Activated B cell treated with CpG ODN at 0.5 μM for 24 hours (primary cell): ENCODE results near the gene SLC30A5. TPM values are rescaled to one million over a fixed set of nuclear protein-coding genes. Genes with fewer than 3 reads are reported as not detected.

Source experiments
- ATAC-seq: fragments of 200-7000 bp; cut with Tn5 transposase; one replicate; pipeline ENCODE4 v1.10.0; 2021; ENCODE audit warnings: low read depth, mild to moderate bottlenecking, moderate library complexity
- CTCF ChIA-PET: fragments of 350-600 bp; sonication (Branson Sonifier 250); formaldehyde crosslinking; loops from one replicate; lab custom pipeline; 2021; ENCODE audit warnings: antibody characterized with exemption; lab: Charles Lee
- POLR2A ChIA-PET: fragments of 350-600 bp; sonication (Branson Sonifier 250); formaldehyde crosslinking; loops from one replicate; lab custom pipeline; 2021; ENCODE audit warnings: antibody characterized with exemption; lab: Charles Lee
- DNase-seq: peaks from one replicate; pipeline ENCODE4 v3.0.0; 2022
- H3K27ac Mint-ChIP-seq: one replicate; pipeline ENCODE4 v1.8.0; 2020; ENCODE audit warnings: mixed read lengths
- H3K27me3 Mint-ChIP-seq: one replicate; pipeline ENCODE4 v1.8.0; 2021; ENCODE audit warnings: mixed read lengths
- H3K36me3 Mint-ChIP-seq: one replicate; pipeline ENCODE4 v1.8.0; 2021; ENCODE audit warnings: low read depth, mixed read lengths
- H3K4me1 Mint-ChIP-seq: one replicate; pipeline ENCODE4 v1.8.0; 2021; ENCODE audit warnings: mixed read lengths
- H3K4me3 Mint-ChIP-seq: one replicate; pipeline ENCODE4 v1.8.0; 2020; ENCODE audit warnings: mild to moderate bottlenecking, mixed read lengths
- H3K9me3 Mint-ChIP-seq: one replicate; pipeline ENCODE4 v1.8.0; 2020; ENCODE audit warnings: mixed read lengths
- intact Hi-C: fragments of 100-400 bp; cut with micrococcal nuclease; formaldehyde crosslinking; loops from one replicate; pipeline ENCODE4 v1.15.1; 2024
- total RNA-seq: library from RNA; stranded (reverse); gene quantifications from 2 replicates; pipeline ENCODE4 v1.2.3, GENCODE V29; 2022
- TF ChIP-seq, protein P1 (sequence below): fragments of 200-600 bp; IDR thresholded peaks from one replicate; pipeline ENCODE4 v1.8.0; 2022; ENCODE audit warnings: antibody characterized with exemption, mild to moderate bottlenecking

The SLC30A5 gene
- total RNA-seq, 1 donor from 2014 or later = 23.2 TPM

DNA sequence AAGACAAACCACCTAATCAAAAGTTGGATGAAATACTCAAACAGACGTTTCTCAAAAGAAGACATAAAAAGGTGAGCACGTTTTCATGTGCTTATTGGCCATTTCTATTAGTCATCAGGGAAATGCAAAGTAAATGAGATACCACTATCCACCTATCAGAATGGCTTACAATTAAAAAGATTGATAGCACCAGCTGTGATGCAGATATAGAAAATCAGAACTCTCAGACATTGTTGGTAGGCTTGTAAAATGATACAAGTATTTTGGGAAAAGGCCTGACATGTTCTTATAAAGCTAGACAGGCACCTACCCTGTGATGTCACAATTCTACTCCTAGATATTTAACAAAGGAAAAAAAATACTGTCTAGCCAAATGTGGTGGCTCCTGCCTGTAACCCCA, 44.0 kb upstream of the SLC30A5 start:
- ATAC-seq (no peak), DNase-seq (no peak)
- H3K27me3 Mint-ChIP-seq = no peaks in the 10 kb centered on the region
- POLR2A ChIA-PET = interaction anchor here (0.6 kb wide), 1 partner anchor 46 kb away, joined by 4 read pairs; no protein-coding TSS in a partner anchor
- no peak overlapping the region for H3K4me3 Mint-ChIP-seq
- no peaks in the 10 kb centered on the region for H3K9me3 Mint-ChIP-seq
- H3K36me3 Mint-ChIP-seq = no peaks in the 10 kb centered on the region
- intact Hi-C loops = no loop called here
- TF ChIP-seq, protein P1, sequence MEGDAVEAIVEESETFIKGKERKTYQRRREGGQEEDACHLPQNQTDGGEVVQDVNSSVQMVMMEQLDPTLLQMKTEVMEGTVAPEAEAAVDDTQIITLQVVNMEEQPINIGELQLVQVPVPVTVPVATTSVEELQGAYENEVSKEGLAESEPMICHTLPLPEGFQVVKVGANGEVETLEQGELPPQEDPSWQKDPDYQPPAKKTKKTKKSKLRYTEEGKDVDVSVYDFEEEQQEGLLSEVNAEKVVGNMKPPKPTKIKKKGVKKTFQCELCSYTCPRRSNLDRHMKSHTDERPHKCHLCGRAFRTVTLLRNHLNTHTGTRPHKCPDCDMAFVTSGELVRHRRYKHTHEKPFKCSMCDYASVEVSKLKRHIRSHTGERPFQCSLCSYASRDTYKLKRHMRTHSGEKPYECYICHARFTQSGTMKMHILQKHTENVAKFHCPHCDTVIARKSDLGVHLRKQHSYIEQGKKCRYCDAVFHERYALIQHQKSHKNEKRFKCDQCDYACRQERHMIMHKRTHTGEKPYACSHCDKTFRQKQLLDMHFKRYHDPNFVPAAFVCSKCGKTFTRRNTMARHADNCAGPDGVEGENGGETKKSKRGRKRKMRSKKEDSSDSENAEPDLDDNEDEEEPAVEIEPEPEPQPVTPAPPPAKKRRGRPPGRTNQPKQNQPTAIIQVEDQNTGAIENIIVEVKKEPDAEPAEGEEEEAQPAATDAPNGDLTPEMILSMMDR = no peak
- no peaks in the 10 kb centered on the region for H3K4me1 Mint-ChIP-seq
- CTCF ChIA-PET = no interaction called here
- H3K27ac Mint-ChIP-seq = no peak overlapping the region

DNA sequence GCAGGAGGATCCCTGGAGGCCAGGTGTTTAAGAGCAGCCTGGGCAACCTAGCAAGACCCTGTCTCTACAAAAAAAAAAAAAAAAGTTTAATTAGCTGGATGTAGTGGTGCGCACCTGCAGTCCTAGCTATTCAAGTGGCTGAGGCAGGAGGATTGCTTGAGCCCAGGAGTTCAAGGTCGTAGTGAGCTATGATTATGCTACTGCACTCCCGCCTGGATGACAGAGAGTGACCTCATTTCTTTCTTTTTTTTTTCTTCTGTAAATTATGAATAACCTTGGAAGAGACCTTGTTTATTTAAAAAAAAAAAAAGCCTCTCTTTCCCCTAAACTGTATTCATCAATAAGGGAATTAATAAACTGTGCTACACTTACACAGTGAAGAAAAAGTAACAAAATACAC, 43.6 kb upstream of the SLC30A5 start:
- Mint-ChIP-seq H3K4me1 (no peaks in the 10 kb centered on the region), H3K9me3 (no peaks in the 10 kb centered on the region), H3K27me3 (no peaks in the 10 kb centered on the region), H3K27ac (no peak overlapping the region), H3K36me3 (no peaks in the 10 kb centered on the region), H3K4me3 (no peak overlapping the region)
- CTCF ChIA-PET = no interaction called here
- intact Hi-C loops = no loop called here
- DNase-seq (no peak), ATAC-seq (no peak)
- POLR2A ChIA-PET = interaction anchor here (0.6 kb wide), 1 partner anchor 46 kb away, joined by 4 read pairs; no protein-coding TSS in a partner anchor
- TF ChIP-seq, protein P1 = no peak

DNA sequence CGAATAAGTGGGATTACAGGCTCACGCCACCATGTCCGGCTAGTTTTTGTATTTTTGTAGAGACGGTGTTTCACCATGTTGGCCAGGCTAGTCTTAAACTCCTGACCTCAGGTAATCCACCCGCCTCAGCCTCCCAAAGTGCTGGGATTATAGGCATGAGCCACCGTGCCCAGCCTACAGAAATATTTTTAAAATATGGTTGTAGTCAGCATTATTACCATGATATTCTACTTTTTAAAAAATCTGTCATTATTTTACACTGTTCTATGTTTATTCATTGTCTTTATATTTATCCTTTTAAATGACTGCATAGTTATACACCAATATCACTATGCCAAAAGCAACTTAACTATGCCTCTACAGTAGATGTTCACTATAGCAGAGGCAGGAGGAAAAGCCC, 41.6 kb upstream of the SLC30A5 start:
- Mint-ChIP-seq H3K27me3 (no peaks in the 10 kb centered on the region), H3K36me3 (no peaks in the 10 kb centered on the region), H3K27ac (no peak overlapping the region), H3K4me3 (no peak overlapping the region), H3K4me1 (no peaks in the 10 kb centered on the region), H3K9me3 (no peaks in the 10 kb centered on the region)
- TF ChIP-seq, protein P1 = no peak
- ChIA-PET CTCF (no interaction called here), POLR2A (no interaction called here)
- intact Hi-C loops = no loop called here
- ATAC-seq (no peak), DNase-seq (no peak)

DNA sequence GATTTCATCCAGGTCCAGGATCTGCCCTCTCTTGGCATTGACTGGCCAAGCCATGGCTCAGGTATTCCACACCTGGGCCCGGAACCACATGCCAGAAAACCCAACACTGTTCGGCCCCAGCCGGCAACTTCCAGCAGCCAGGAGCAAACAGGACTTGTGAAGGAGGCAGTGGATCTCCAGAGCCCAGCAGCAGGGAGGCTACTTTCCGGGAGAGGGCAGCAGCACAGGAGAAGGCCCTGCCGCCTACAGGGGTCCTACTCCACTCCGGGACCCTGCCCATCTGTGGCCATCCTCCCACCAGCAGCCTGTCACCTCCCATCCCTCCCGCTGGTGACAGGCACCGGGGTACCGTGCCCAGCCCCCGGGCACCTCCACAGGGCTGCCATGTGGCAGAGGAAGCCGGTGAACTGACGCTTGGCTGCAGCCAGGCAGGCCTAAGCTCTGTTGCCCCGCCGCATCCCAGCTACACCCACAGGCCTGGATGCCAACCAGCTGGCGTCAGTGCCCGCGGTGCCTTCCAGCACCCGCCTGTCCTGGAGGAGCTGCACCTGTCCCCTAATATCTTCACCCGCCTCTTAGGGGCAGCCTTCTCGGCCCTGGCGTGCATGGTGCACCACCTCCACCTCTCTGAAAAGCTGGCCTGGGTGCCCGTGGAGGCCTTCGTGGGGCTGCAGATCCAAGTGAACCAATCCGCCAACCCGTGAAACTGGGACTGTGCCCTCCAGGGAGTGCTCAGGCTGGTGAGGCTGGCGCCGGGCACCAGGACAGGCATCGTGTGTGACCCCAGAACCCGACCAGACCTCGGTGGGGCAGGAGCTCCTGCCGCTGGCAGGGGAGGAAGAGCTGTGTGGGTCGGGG, 18.9 kb upstream of the SLC30A5 start:
- no peak overlapping the region for H3K4me3 Mint-ChIP-seq
- ATAC-seq = no peak
- CTCF ChIA-PET = no interaction called here

More for the DNA sequence above, 18.9 kb upstream of the SLC30A5 start:
- intact Hi-C loops = no loop called here
- TF ChIP-seq, protein P1 = no peak
- H3K27me3 Mint-ChIP-seq = peaks cover 3% of the 10 kb centered on the region
- H3K36me3 Mint-ChIP-seq = no peaks in the 10 kb centered on the region
- POLR2A ChIA-PET = no interaction called here
- H3K9me3 Mint-ChIP-seq = no peaks in the 10 kb centered on the region
- no peaks in the 10 kb centered on the region for H3K4me1 Mint-ChIP-seq
- no peak overlapping the region for H3K27ac Mint-ChIP-seq
- DNase-seq = no peak
